Stimulated activated CD4-positive, alpha-beta T cell treated with anti-CD3 and anti-CD28 coated beads, Interleukin-4, amount 100 ng/mL, for 48 hours (primary cell): ENCODE measurements around the gene TGFBR2.

Source experiments
- DNase-seq, 2 donors: peaks; one replicate each; pipeline ENCODE4 v3.0.0-alpha.2; 2020; ENCODE audit warnings: low read depth in 2 of 2

TGFBR2 gene

GRCh38 chr3:30606301-30607031 lies at the start of gene TGFBR2:
Gene TGFBR2 (plus strand): TSS chr3:30606601. CDS start chr3:30606884, 283 bp downstream.
- DNase-seq, result peak; percentile 75 to 87

GRCh38 chr3:30557746-30558303 lies 48.6 kb upstream of the TGFBR2 start:
- no peak for DNase-seq

GRCh38 chr3:30563956-30564355 lies 42.4 kb upstream of the TGFBR2 start:
- DNase-seq, result no peak

GRCh38 chr3:30567139-30567753 lies 39.2 kb upstream of the TGFBR2 start:
- no peak for DNase-seq

- no peak for DNase-seq
These were observed 29.5 kb upstream of the TGFBR2 start for GRCh38 chr3:30576946-30577345.

- no peak for DNase-seq
These were observed 28.6 kb upstream of the TGFBR2 start for GRCh38 chr3:30577788-30578187.

GRCh38 chr3:30578479-30578878 lies 27.9 kb upstream of the TGFBR2 start:
- no peak for DNase-seq

GRCh38 chr3:30578986-30579579 lies 27.3 kb upstream of the TGFBR2 start:
- no peak for DNase-seq

GRCh38 chr3:30581067-30581585 lies 25.3 kb upstream of the TGFBR2 start:
- DNase-seq, result no peak

GRCh38 chr3:30581982-30582381 lies 24.4 kb upstream of the TGFBR2 start:
- DNase-seq, result no peak

- no peak for DNase-seq
These were observed 22.4 kb upstream of the TGFBR2 start for GRCh38 chr3:30583973-30584372.

- no peak for DNase-seq
These were observed 20.7 kb upstream of the TGFBR2 start for GRCh38 chr3:30585654-30586053.

- DNase-seq, result no peak
These were observed 20.1 kb upstream of the TGFBR2 start for GRCh38 chr3:30586096-30586805.

- DNase-seq, result no peak
These were observed 19.5 kb upstream of the TGFBR2 start for GRCh38 chr3:30586806-30587486.

- DNase-seq, result no peak
These were observed 18.5 kb upstream of the TGFBR2 start for GRCh38 chr3:30587904-30588303.

GRCh38 chr3:30596152-30596551 lies 10.2 kb upstream of the TGFBR2 start:
- DNase-seq, result no peak

GRCh38 chr3:30597131-30597768 lies 9.2 kb upstream of the TGFBR2 start:
- DNase-seq, result no peak

- DNase-seq, result no peak
These were observed 8.6 kb upstream of the TGFBR2 start for GRCh38 chr3:30597769-30598134.

- DNase-seq, result no peak
These were observed 7.5 kb upstream of the TGFBR2 start for GRCh38 chr3:30598668-30599545.

- no peak for DNase-seq
These were observed 5.8 kb upstream of the TGFBR2 start for GRCh38 chr3:30600572-30600971.
